CD4-positive, alpha-beta T cell treated with Interleukin-6 for 4 hours (primary cell): ENCODE data around the gene PTPN1.
"Not testable (repeated sequence)": the region's sequence is repeated elsewhere in the genome, so short reads cannot be mapped to it uniquely, and the experiment has no call there.

Source experiments
- DNase-seq: peaks from one replicate; pipeline ENCODE4 v3.0.0-alpha.2; 2020; ENCODE audit warnings: mixed read lengths

PTPN1 gene

GRCh38 chr20:50595988-50596693 lies 86.0 kb downstream of the PTPN1 start:
- DNase-seq = no peak

- DNase-seq = no peak
Observed at GRCh38 chr20:50596694-50597021, 86.5 kb downstream of the PTPN1 start.

GRCh38 chr20:50597406-50597969 lies 87.3 kb downstream of the PTPN1 start:
- DNase-seq = no peak

- no peak for DNase-seq
Observed at GRCh38 chr20:50598074-50598473, 87.9 kb downstream of the PTPN1 start.

- DNase-seq = not testable (repeated sequence)
Observed at GRCh38 chr20:50598768-50599167, 88.6 kb downstream of the PTPN1 start.

- DNase-seq = no peak
Observed at GRCh38 chr20:50600281-50600895, 90.2 kb downstream of the PTPN1 start.

- DNase-seq = no peak
Observed at GRCh38 chr20:50601511-50602431, 91.6 kb downstream of the PTPN1 start.

- DNase-seq = no peak
Observed at GRCh38 chr20:50602432-50603088, 92.4 kb downstream of the PTPN1 start.

GRCh38 chr20:50604451-50604850 lies 94.3 kb downstream of the PTPN1 start:
- DNase-seq = no peak

- DNase-seq = no peak
Observed at GRCh38 chr20:50605136-50605535, 95.0 kb downstream of the PTPN1 start.

GRCh38 chr20:50607436-50607835 lies 97.3 kb downstream of the PTPN1 start:
- DNase-seq = no peak

GRCh38 chr20:50607850-50608749 lies 97.9 kb downstream of the PTPN1 start:
- no peak for DNase-seq

GRCh38 chr20:50608750-50609104 lies 98.5 kb downstream of the PTPN1 start:
- DNase-seq = no peak

GRCh38 chr20:50609438-50609989 lies 99.3 kb downstream of the PTPN1 start:
- DNase-seq = no peak

- no peak for DNase-seq
Observed at GRCh38 chr20:50610212-50610718, 100.1 kb downstream of the PTPN1 start.

GRCh38 chr20:50611128-50611810 lies 101.1 kb downstream of the PTPN1 start:
- no peak for DNase-seq

- no peak for DNase-seq
Observed at GRCh38 chr20:50613438-50614169, 103.4 kb downstream of the PTPN1 start.

- no peak for DNase-seq
Observed at GRCh38 chr20:50615407-50615806, 105.2 kb downstream of the PTPN1 start.

- no peak for DNase-seq
Observed at GRCh38 chr20:50617022-50617421, 106.8 kb downstream of the PTPN1 start.

- DNase-seq = no peak
Observed at GRCh38 chr20:50618537-50618936, 108.4 kb downstream of the PTPN1 start.
